Measurements from ENCODE around the gene HES7. TPM values are rescaled to one million over a fixed set of nuclear protein-coding genes. Genes with fewer than 3 reads are reported as not detected.

Gene HES7
- total RNA-seq, 1 donor = not detected

DNA sequence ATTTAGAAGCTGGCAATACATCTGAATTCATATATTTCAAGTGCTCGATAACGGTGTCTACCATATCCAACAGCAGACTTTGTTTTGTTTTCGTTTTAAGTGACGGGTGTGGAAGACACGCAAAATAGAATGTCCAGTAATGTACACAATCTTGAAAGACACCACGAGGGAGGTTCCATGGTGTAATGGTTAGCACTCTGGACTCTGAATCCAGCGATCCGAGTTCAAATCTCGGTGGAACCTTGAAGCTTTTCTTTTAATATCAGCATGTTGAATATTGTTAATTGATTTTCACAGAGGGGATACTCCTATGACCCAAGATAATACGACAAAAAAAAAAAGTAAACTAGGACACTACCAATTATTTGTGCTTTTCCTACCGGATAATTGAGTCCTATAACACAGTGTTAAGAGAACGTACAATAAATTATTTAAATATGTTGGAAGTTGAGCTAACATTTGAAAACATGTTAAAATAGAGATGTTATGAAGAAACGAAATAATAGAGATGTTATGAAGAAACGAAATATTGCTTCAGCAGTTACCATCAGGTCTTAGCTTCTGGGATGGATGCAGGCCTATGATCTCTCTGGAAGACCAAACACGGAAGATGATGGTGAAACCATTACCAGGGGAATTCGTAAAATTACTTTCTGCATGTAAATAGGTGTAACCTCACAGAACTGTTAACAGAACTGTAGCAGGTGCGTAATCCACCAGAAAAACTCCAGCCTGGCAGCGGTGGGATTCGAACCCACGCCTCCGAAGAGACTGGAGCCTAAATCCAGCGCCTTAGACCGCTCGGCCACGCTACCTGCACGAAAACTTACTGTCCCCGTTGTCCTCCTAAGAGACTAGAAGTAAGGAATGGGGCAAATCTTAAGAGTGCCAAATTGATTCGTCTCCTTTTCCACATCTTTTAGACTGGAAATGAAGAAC, 4.1 kb downstream of the HES7 start:
- no peaks in the 10 kb centered on the region for H3K36me3 ChIP-seq (ENCODE audit: insufficient read depth, low read length)
- H3K27ac ChIP-seq (ENCODE audit: low read depth, low read length) = peak overlapping the region; percentile 47

DNA sequence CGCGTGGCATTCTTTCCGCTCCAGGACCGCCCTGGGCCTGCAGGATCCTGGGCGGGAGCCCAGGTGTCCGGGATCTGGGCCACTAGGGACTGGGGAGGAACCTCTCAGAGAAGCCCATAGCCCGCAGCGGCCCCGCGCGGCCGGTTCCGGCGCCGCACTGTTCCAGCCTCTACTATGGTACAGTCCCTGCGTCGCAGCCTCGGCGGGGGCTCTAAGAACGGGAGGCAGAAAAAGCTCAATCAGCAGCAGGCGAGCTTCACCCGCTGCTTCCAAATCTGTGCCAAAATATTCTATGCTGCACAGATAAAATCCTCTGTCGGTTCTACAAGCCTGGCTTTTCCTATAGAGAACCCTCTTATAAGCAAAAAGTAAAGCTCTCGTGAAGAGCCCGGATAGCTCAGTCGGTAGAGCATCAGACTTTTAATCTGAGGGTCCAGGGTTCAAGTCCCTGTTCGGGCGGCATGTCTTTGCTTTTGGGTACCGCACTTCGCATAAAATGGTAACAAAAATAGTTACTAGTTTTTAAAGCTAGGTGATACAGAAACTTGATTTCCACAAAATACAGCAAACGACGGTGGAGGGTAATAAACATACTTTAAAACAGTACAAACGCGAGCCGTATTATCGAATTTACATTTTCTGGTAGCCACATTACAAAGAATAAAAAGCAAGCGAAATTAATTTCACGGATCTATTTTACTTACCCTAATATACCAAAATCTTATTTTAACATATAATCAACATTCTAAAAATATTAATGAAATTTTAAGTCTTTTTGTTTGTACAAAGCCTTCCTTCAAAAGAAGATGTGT, 4.9 kb downstream of the HES7 start:
- peak overlapping the region; percentile 96 for H3K4me2 ChIP-seq (ENCODE audit: insufficient read depth, low read length)
- no peaks in the 10 kb centered on the region for H3K9me3 ChIP-seq (ENCODE audit: low read depth, low read length)
- no peaks in the 10 kb centered on the region for H3K79me2 ChIP-seq (ENCODE audit: insufficient read depth, low read length)
- H3K4me1 ChIP-seq (ENCODE audit: insufficient read depth, low read length) = peaks cover 23% of the 10 kb centered on the region
- peak overlapping the region; percentile 73 for H3K4me3 ChIP-seq (ENCODE audit: insufficient read depth, low read length)
- TF ChIP-seq, protein P1, sequence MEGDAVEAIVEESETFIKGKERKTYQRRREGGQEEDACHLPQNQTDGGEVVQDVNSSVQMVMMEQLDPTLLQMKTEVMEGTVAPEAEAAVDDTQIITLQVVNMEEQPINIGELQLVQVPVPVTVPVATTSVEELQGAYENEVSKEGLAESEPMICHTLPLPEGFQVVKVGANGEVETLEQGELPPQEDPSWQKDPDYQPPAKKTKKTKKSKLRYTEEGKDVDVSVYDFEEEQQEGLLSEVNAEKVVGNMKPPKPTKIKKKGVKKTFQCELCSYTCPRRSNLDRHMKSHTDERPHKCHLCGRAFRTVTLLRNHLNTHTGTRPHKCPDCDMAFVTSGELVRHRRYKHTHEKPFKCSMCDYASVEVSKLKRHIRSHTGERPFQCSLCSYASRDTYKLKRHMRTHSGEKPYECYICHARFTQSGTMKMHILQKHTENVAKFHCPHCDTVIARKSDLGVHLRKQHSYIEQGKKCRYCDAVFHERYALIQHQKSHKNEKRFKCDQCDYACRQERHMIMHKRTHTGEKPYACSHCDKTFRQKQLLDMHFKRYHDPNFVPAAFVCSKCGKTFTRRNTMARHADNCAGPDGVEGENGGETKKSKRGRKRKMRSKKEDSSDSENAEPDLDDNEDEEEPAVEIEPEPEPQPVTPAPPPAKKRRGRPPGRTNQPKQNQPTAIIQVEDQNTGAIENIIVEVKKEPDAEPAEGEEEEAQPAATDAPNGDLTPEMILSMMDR (IDR thresholded peaks at IDR 0.05; ENCODE audit: extremely low read depth, low read depth, low read length) = peak; percentile 82
- peak overlapping the region; percentile 47 for H3K27ac ChIP-seq (ENCODE audit: low read depth, low read length)
- no peaks in the 10 kb centered on the region for H3K36me3 ChIP-seq (ENCODE audit: insufficient read depth, low read length)
- peak overlapping the region; percentile 72 for H2AFZ ChIP-seq (ENCODE audit: low read length)
- peak; percentile 97 for DNase-seq (ENCODE audit: insufficient read length, low spot score, missing footprints)
- H3K27me3 ChIP-seq (ENCODE audit: insufficient read depth, low read length) = peaks cover 45% of the 10 kb centered on the region
- H4K20me1 ChIP-seq (ENCODE audit: insufficient read depth, low read length) = peaks cover 3% of the 10 kb centered on the region

More for the DNA sequence above, 4.1 kb downstream of the HES7 start:
- peak overlapping the region; percentile 96 for H3K4me2 ChIP-seq (ENCODE audit: insufficient read depth, low read length)
- H3K4me3 ChIP-seq (ENCODE audit: insufficient read depth, low read length) = peak overlapping the region; percentile 73
- H3K79me2 ChIP-seq (ENCODE audit: insufficient read depth, low read length) = no peaks in the 10 kb centered on the region
- H4K20me1 ChIP-seq (ENCODE audit: insufficient read depth, low read length) = peaks cover 4% of the 10 kb centered on the region
- peaks cover 43% of the 10 kb centered on the region for H3K27me3 ChIP-seq (ENCODE audit: insufficient read depth, low read length)
- H3K9me3 ChIP-seq (ENCODE audit: low read depth, low read length) = no peaks in the 10 kb centered on the region
- TF ChIP-seq, protein P1 (IDR thresholded peaks at IDR 0.05; ENCODE audit: extremely low read depth, low read depth, low read length) = no peak
- H3K4me1 ChIP-seq (ENCODE audit: insufficient read depth, low read length) = peaks cover 32% of the 10 kb centered on the region
- DNase-seq (ENCODE audit: insufficient read length, low spot score, missing footprints) = peak; percentile 89
- peak overlapping the region; percentile 84 for H2AFZ ChIP-seq (ENCODE audit: low read length)

DNA sequence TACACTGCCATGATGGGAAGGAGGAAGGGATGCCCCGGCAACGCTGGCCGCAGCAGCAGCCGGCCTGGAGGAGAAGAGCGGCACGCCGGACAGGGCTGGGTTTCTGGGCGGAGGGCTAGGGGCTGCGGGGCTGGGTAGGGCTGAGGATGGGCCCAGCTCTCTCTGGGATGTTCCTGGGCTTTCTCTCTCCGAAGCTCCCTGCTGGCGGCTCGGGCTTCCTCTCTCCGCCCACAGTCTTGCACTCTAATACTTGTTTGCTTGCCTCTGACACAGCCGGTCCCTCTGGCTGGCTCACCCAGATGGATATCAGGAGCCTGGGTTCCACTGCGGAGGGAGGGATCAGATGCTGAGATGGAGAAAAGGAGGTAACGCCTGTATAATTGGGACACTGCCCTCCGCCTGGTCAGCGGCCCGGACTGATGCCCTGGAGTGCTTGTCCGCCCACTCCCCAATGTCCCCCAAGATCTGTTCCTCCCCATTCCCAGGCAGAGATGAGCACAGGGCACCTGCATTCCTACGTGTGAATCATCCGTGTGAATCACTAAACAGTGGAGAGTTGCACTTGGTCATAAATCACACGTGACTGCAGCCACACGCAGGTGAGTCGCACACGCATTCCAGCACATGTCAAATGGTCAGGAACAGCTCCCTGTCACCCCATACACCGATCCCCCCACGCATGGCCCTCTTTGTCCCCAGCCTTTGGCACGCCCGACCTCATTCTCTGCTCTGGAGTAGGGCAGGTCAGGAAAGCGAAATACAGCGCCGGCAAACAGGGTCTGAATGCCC, 5.7 kb downstream of the HES7 start, which contains the start of gene ALOXE3:
Gene ALOXE3, minus strand, starts transcription at position 535 of the 789 bp plus-strand sequence. Its CDS starts 524 bp downstream, at position 11.
- no peaks in the 10 kb centered on the region for H3K79me2 ChIP-seq (ENCODE audit: insufficient read depth, low read length)
- H3K4me1 ChIP-seq (ENCODE audit: insufficient read depth, low read length) = peaks cover 15% of the 10 kb centered on the region
- H3K4me3 ChIP-seq (ENCODE audit: insufficient read depth, low read length) = peak within 1 kb of the TSS; percentile 73
- peak within 1 kb of the TSS; percentile 72 for H2AFZ ChIP-seq (ENCODE audit: low read length)
- H3K36me3 ChIP-seq (ENCODE audit: insufficient read depth, low read length) = no peaks in the 10 kb centered on the region
- H4K20me1 ChIP-seq (ENCODE audit: insufficient read depth, low read length) = peaks cover 3% of the 10 kb centered on the region
- DNase-seq (ENCODE audit: insufficient read length, low spot score, missing footprints) = peak; percentile 97
- peaks cover 41% of the 10 kb centered on the region for H3K27me3 ChIP-seq (ENCODE audit: insufficient read depth, low read length)
- peak within 1 kb of the TSS; percentile 47 for H3K27ac ChIP-seq (ENCODE audit: low read depth, low read length)
- TF ChIP-seq, protein P1 (IDR thresholded peaks at IDR 0.05; ENCODE audit: extremely low read depth, low read depth, low read length) = no peak
- H3K9me3 ChIP-seq (ENCODE audit: low read depth, low read length) = no peaks in the 10 kb centered on the region
- peak within 1 kb of the TSS; percentile 96 for H3K4me2 ChIP-seq (ENCODE audit: insufficient read depth, low read length)
